SK-N-SH (cell line): ENCODE results near the gene BAIAP2. TPM values are rescaled to one million over a fixed set of nuclear protein-coding genes. Genes with fewer than 3 reads are reported as not detected.
A peak's percentile ranks its signal among the peaks of the same experiment; 100 is the strongest.

Experiments used
- CTCF ChIA-PET: fragments of 300-600, 350-600 bp; formaldehyde crosslinking; extraction: SDS; loops from one replicate; lab custom pipeline; 2021; lab: Yijun Ruan, JAX
- POLR2A ChIA-PET: fragments of 350-600 bp; sonication (Branson Sonifier 250); formaldehyde crosslinking; extraction: SDS; loops from one replicate; lab custom pipeline; 2020; ENCODE audit warnings: antibody characterized with exemption, inconsistent platforms; lab: Yijun Ruan, JAX
- DNase-seq: peaks from one replicate; pipeline ENCODE4 v3.0.0; 2012
- H2AFZ ChIP-seq: fragments of 200-600 bp; sonication (generic); 2 replicates; pipeline ENCODE4 v1.8.1; 2016; ENCODE audit warnings: antibody characterized with exemption, mild to moderate bottlenecking, low read depth
- H3F3A ChIP-seq: fragments of 200-600 bp; sonication (generic); replicated peaks from 2 replicates; pipeline ENCODE3; 2016; ENCODE audit warnings: antibody characterized with exemption, mild to moderate bottlenecking; ENCODE audit not compliant: insufficient read depth
- H3K27ac ChIP-seq, 2 experiments: fragments of 200-500 bp in 1 of 2; fragments of 200-600 bp in 1 of 2; sonication (Bioruptor generic) in 1 of 2; sonication (generic), shearing (Covaris generic) in 1 of 2; 2 replicates each; pipeline versions ENCODE4 v1.5.1 to v1.6.1; 2014 to 2016; ENCODE audit warnings: low read depth in 2 of 2, inconsistent platforms in 1 of 2, low read length in 1 of 2, mild to moderate bottlenecking in 1 of 2, mixed read lengths in 1 of 2
- H3K27me3 ChIP-seq: fragments of 200-600 bp; sonication (generic), shearing (Covaris generic); 2 replicates; pipeline ENCODE4 v1.6.1; 2016; ENCODE audit warnings: mixed run types; ENCODE audit not compliant: insufficient read depth
- H3K36me3 ChIP-seq, 2 experiments: fragments of 200-500 bp in 1 of 2; fragments of 200-600 bp in 1 of 2; sonication (Bioruptor generic) in 1 of 2; sonication (generic) in 1 of 2; replicated peaks in 1 of 2; 2 replicates each; pipeline versions ENCODE3 to v1.5.1; 2014 to 2016; ENCODE audit warnings: low read length in 1 of 2, mild to moderate bottlenecking in 1 of 2; ENCODE audit not compliant: insufficient read depth in 2 of 2, control insufficient read depth in 1 of 2
- H3K4me1 ChIP-seq, 2 experiments: fragments of 200-500 bp in 1 of 2; fragments of 200-600 bp in 1 of 2; sonication (Bioruptor generic) in 1 of 2; sonication (generic), shearing (Covaris generic) in 1 of 2; 2 replicates each; pipeline versions ENCODE4 v1.5.1 to v1.6.1; 2014 to 2016; ENCODE audit warnings: low read depth in 1 of 2, low read length in 1 of 2, mixed run types in 1 of 2; ENCODE audit not compliant: insufficient read depth in 2 of 2, control insufficient read depth in 1 of 2
- H3K4me2 ChIP-seq: fragments of 200-600 bp; sonication (generic), shearing (Covaris generic); 2 replicates; pipeline ENCODE4 v1.6.1; 2017; ENCODE audit warnings: mixed run types
- H3K4me3 ChIP-seq, 2 experiments: fragments of 200-500 bp in 1 of 2; fragments of 200-600 bp in 1 of 2; sonication (Bioruptor generic) in 1 of 2; sonication (generic), shearing (Covaris generic) in 1 of 2; 2 replicates each; pipeline versions ENCODE4 v1.5.1 to v1.8.1; 2014 to 2016; ENCODE audit warnings: low read depth in 2 of 2, inconsistent platforms in 1 of 2, low read length in 1 of 2, mild to moderate bottlenecking in 1 of 2, mixed read lengths in 1 of 2, moderate library complexity in 1 of 2
- H3K79me2 ChIP-seq: fragments of 200-600 bp; sonication (generic); 2 replicates; pipeline ENCODE4 v1.8.1; 2017; ENCODE audit warnings: mild to moderate bottlenecking; ENCODE audit not compliant: insufficient read depth
- H3K9ac ChIP-seq: fragments of 200-600 bp; sonication (generic); 2 replicates; pipeline ENCODE4 v1.6.1; 2017; ENCODE audit warnings: mixed run types
- H3K9me2 ChIP-seq: fragments of 200-600 bp; sonication (generic); 2 replicates; pipeline ENCODE4 v1.6.1; 2017; ENCODE audit warnings: mixed run types
- H3K9me3 ChIP-seq: fragments of 200-600 bp; sonication (generic); 2 replicates; pipeline ENCODE4 v1.6.1; 2017; ENCODE audit warnings: mixed run types, mild to moderate bottlenecking, moderate library complexity
- H4K20me1 ChIP-seq: fragments of 200-600 bp; sonication (generic); 2 replicates; pipeline ENCODE4 v1.6.1; 2017; ENCODE audit warnings: mild to moderate bottlenecking, mixed run types; ENCODE audit not compliant: insufficient read depth
- CHD2 ChIP-seq: fragments of 150-350 bp; IDR thresholded peaks from 2 replicates; pipeline ENCODE4 v1.6.1; 2018; ENCODE audit warnings: low read length; ENCODE audit not compliant: partially characterized antibody
- CTCF ChIP-seq: fragments of 200-600 bp; sonication (generic); IDR thresholded peaks from 2 replicates; pipeline ENCODE4 v1.6.1; 2017; ENCODE audit warnings: antibody characterized with exemption, mild to moderate bottlenecking, moderate library complexity
- EZH2phosphoT487 ChIP-seq: fragments of 200-600 bp; sonication (generic); IDR thresholded peaks from 2 replicates; pipeline ENCODE4 v1.6.1; 2017; ENCODE audit warnings: low read depth, mixed run types, mild to moderate bottlenecking, antibody characterized with exemption, moderate library complexity, borderline replicate concordance
- FOSL2 ChIP-seq: IDR thresholded peaks from 2 replicates; pipeline ENCODE4 v1.4.0; 2012; ENCODE audit warnings: low read depth, mild to moderate bottlenecking, moderate library complexity, borderline replicate concordance
- FOXJ3 ChIP-seq: sonication (generic); formaldehyde crosslinking; IDR thresholded peaks from 2 replicates; pipeline ENCODE4 v1.5.1; 2020; ENCODE audit warnings: mild to moderate bottlenecking, missing genetic modification reagents
- RXRA ChIP-seq: IDR thresholded peaks from 2 replicates; pipeline ENCODE4 v1.4.0; 2012; ENCODE audit warnings: low read depth, mild to moderate bottlenecking, borderline replicate concordance
- ZBTB33 ChIP-seq: IDR thresholded peaks from 2 replicates; pipeline ENCODE4 v1.4.0; 2012; ENCODE audit warnings: low read depth, borderline replicate concordance
- WGBS: methylation state at CpG from one replicate; pipeline ENCODE4 v1.1.6; 2017; ENCODE audit warnings: low lambda C conversion rate; 5-methylcytosine and 5-hydroxymethylcytosine counted together
- polyA plus RNA-seq, 3 experiments: library from polyadenylated mRNA; depleted of rRNA; stranded (reverse); fragments of >200 nt; gene quantifications; 2 replicates each; pipeline ENCODE4 v1.2.3, GENCODE V29; 2012

BAIAP2 gene
- polyA plus RNA-seq, 1 of the 3 experiments (the other 2 are of a cell fraction), result 19.8 TPM

GRCh38 chr17:81091774-81092517 is 57.0 kb downstream of the BAIAP2 start:
- CTCF ChIA-PET, result interaction anchor here (0.6 to 14.2 kb wide), 11 partner anchors 9 to 103 kb away, joined by 3 to 188 read pairs (median 4); no protein-coding TSS in a partner anchor

More at GRCh38 chr17:81091774-81092517, 57.0 kb downstream of the BAIAP2 start:
- no peak for TF ChIP-seq EZH2phosphoT487
- TF ChIP-seq CHD2, result no peak
- TF ChIP-seq ZBTB33, result no peak
- TF ChIP-seq FOXJ3 (CRISPR knock-in tag), result 0 out of 2 replicates have a peak, but pooled peaks have one; percentile 48
- TF ChIP-seq FOSL2, result no peak
- no peak for TF ChIP-seq CTCF
- no peak for TF ChIP-seq RXRA
- H3F3A ChIP-seq, result peaks cover 22% of the 10 kb centered on the region
- H3K27ac ChIP-seq, result peak overlapping the region in 1 of 2 experiments; percentile 8; a peak in 1 of 4 replicates
- 89% methylated on average over 6 of the region's 23 CpGs for WGBS
- peaks cover 0 to 16% of the 10 kb centered on the region in 2 experiments for H3K36me3 ChIP-seq
- H3K4me2 ChIP-seq, result no peak overlapping the region
- no peak overlapping the region for H3K9ac ChIP-seq
- no peaks in the 10 kb centered on the region for H3K79me2 ChIP-seq
- H3K9me2 ChIP-seq, result no peaks in the 10 kb centered on the region
- peak; percentile 88 for DNase-seq
- no peaks in the 10 kb centered on the region for H3K27me3 ChIP-seq
- H4K20me1 ChIP-seq, result no peaks in the 10 kb centered on the region
- peaks cover 33 to 42% of the 10 kb centered on the region in 2 experiments; a peak in 3 of 4 replicates for H3K4me1 ChIP-seq
- no peak overlapping the region for H3K4me3 ChIP-seq
- no peaks in the 10 kb centered on the region for H3K9me3 ChIP-seq
- POLR2A ChIA-PET, result interaction anchor here (1.1 kb wide), 1 partner anchor 16 kb away, joined by 4 read pairs; no protein-coding TSS in a partner anchor
- no peak overlapping the region for H2AFZ ChIP-seq
